ENCODE data around the gene MLX. TPM values are rescaled to one million over a fixed set of nuclear protein-coding genes. Genes with fewer than 3 reads are reported as not detected.

The MLX gene, protein sequence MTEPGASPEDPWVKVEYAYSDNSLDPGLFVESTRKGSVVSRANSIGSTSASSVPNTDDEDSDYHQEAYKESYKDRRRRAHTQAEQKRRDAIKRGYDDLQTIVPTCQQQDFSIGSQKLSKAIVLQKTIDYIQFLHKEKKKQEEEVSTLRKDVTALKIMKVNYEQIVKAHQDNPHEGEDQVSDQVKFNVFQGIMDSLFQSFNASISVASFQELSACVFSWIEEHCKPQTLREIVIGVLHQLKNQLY
- 10 to 100 TPM; 51.3 to 55.3 TPM for total RNA-seq
- long read RNA-seq, transcript MLX-203 (8 exons, 2,428 nt) = major isoform, 70 of 106 reads
- long read RNA-seq, transcript MLX-201 (8 exons, 2,586 nt) = minor isoform, 9 of 106 reads
- long read RNA-seq, transcript MLX-202 (7 exons, 2,334 nt) = minor isoform, 18 of 106 reads
- long read RNA-seq, partial matches to known transcripts = 1 of 106 reads
- long read RNA-seq, other reads (novel, unspliced or antisense) = 7 of 106 reads

GRCh38 chr17:42566883-42567573 is at the start of gene MLX:
MLX (plus strand) TSS chr17:42567100; CDS start chr17:42567125, 25 bp downstream.
- DNase-seq (peak; percentile 98), ATAC-seq (peak; percentile 87 to 91)
- intact Hi-C loops (cut with DNase I) = no loop called here

DNA sequence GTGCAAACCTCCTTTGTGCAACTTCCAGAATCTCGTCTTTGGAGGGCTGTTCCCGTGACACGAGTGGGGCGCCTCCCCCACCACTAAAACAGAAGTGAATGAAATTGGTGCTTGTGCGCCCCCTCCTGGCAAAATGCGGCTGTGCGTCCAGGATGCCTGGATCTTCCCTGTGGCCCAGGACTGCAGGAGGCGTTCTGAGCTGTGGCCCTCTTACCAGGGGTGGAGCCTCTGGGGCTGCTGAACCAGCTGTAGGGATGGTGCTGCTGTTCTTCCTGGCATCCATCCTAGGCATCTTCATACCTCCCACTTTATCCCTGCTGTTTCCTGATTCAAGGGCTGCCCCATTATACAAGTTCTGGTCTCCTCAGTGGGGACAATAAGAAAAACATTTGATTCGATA is 49.4 kb upstream of the MLX start:
- peak; percentile 25 to 76 for ATAC-seq
- intact Hi-C loops (cut with DNase I) = loop anchor here (5.0 to 10.0 kb wide), 4 partner anchors 63 to 203 kb away; partner anchors contain the start of genes ATP6V0A1 (in 1 of the 2) and CAVIN1 (in 1 of the 2)
- DNase-seq = peak; percentile 87

DNA sequence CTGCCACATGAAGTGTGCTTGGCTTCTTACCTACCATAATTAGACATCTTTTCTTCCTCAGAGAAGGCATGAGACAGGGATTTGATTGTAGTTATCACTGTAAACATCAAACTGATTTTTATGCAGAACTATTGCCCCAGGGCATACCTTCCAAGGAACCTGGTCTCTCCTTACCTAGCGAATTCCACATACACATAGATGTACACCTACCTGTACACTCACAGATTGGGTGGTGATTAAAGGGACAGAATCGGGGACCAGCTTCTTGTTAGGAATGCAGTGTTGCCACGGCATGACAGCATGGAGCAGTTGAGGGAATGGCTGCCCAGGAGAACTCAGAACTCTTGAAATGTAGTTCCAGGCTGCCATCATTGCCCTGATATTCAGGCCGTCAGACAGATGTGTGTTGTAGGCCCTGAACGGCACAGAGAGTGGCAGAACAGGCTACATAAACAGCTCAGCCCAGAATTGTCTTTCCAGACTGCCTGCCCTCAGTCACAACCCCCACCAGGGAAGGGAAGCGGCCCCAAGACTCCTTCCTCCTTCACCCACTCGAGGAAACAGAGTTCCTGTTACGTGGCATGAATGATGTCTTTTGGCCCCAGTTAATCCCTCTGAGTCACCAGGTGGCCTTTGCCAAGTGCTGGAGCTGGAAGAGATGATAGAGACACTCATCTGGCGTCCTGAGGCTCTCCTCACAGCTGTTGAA is 48.7 kb upstream of the MLX start:
- intact Hi-C loops (cut with DNase I) = loop anchor here (5.0 to 10.0 kb wide), 4 partner anchors 63 to 203 kb away; partner anchors contain the start of genes ATP6V0A1 (in 1 of the 2) and CAVIN1 (in 1 of the 2)
- ATAC-seq = peak; percentile 48 to 71
- peak; percentile 90 for DNase-seq

DNA sequence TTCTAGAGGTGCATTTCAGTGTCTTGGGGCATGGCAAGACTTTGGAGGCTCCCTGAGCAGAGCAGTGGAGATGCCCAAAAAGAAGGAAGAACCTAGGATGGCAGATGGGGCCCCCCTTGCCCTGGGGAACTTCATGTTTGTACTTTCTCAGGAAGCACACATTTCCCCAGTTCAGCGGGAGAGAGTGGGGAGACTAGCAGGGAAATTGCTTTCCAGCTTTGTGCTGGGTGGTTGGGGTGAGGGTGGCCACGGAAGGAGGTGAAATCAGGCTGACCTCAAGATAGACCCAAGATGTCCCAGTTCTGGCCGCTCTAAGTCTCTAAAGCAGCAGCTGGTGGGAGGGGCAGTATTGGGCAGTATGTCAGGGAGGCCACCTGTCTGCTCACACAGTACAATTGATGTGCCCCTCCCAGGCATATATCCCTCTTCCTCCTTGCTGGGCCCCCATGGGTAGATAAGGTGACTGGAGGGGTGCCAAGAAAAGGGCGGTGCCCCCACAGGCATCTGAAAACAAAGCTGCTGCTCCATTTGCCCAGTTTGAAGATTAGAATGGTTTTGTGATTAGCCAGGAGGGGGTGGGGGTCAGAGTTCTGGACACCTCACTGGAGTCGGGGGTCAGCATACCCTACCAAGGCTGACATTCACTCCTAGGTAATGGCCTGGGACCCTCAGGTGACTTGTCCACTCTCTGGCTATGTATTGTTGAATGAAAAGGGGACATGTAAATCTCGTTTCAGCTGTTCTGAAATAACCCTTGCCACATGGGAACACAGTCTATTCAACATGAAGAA is 48.0 kb upstream of the MLX start:
- ATAC-seq = peak; percentile 4 to 26
- DNase-seq = peak; percentile 81
- intact Hi-C loops (cut with DNase I) = loop anchor here (5.0 to 10.0 kb wide), 4 partner anchors 64 to 204 kb away; partner anchors contain the start of genes ATP6V0A1 (in 1 of the 2) and CAVIN1 (in 1 of the 2)

DNA sequence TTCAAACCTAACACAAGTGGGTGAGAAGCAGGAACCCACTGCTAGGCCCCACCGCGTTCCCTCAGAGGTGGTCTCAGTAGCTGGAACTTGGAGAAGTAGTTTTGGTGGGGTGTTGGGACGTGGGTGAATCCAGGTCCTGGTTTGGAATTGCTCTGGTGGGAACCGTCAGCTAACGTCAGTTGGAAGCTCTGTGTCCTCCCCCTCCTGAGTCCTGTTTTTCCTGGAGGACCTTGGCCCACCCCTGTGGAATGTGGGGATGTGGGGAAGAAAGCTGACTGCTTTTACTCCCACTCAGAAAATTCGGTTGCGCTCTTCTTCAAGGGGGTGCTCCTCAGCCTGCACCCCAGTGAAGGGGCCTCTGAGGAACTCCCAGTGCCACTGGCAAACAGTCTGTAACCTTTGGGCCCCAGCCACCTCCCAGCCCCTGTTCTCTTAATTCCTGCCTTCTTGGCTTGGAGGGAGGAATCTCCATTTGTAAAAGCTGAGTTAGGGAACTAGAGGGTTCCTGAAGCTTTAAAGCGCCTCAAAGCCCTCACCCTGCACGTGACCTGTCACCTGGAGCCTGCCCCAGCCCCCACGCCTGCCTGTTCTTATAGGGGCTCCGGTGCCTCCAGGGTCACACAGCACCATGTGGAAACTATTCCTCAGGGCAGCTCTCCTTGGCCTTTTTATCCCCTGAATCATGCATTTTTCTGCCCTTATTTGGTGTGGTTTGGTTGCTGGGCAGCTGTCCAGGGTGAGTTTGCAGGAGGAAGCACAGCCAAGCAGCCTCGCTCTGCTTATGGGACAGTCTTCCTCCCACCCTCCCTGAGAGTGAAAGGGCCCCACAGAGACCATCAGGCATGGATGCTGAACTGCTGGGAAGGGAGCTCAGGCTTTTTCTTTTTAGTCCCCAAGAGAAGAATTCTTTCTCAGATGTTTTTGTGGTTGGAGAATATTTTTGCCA is 47.1 kb upstream of the MLX start:
- ATAC-seq (peak; percentile 70 to 75), DNase-seq (peak; percentile 93)
- intact Hi-C loops (cut with DNase I) = loop anchor here (5.0 to 10.0 kb wide), 5 partner anchors 65 to 205 kb away; partner anchors contain the start of genes CAVIN1 (in 2 of the 2) and ATP6V0A1 (in 1 of the 2)

DNA sequence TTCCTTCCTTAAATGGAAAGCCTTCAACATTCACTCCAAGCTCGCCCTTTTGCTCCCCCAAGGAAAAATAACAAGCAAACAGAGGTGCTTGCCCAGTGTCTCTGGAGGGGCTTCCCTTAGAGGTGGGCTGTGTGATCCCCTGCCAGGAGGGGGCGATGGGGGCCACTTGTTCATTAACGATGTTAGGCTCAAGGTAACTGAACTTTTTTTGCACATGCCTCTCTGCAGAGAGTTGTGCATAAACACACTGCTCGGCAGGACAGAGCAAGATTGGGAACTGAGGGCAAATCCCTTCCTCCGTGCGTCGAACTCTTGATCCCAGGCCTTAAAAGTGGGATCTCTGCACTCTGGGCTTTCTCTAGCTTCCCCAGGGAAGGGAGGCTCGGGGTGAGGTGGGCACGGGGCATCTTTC is 46.4 kb upstream of the MLX start:
- DNase-seq = no peak

DNA sequence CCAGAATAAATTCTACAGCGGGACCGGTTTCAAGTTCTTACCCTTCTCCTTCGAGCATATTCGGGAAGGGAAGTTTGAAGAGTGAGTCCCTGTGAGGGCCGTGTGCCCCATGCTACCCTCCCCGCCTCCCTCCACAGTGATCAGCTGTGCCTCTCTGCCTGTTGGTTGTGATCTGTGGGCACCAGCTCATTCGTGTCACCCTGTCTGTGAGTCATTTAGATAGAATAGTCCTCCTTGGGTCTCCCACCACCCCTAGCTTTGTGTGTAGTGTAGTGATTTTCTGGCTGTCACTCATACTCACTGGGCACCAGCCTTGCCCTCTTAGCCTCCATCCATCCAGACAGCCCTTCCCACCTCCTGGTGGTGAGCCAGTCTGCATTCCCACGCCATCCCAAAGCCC is 45.9 kb upstream of the MLX start:
- ATAC-seq (no peak), DNase-seq (no peak)
- intact Hi-C loops (cut with DNase I) = loop anchor here in 1 of 2 donors (10.0 kb wide), 1 partner anchor 96 kb away; the partner anchor contains the start of gene CAVIN1

More for the DNA sequence above, 46.4 kb upstream of the MLX start:
- intact Hi-C loops (cut with DNase I) = loop anchor here in 1 of 2 donors (10.0 kb wide), 1 partner anchor 96 kb away; the partner anchor contains the start of gene CAVIN1
- no peak for ATAC-seq

GRCh38 chr17:42521666-42522262 is 45.1 kb upstream of the MLX start:
- DNase-seq = no peak
- intact Hi-C loops (cut with DNase I) = loop anchor here in 1 of 2 donors (10.0 kb wide), 1 partner anchor 97 kb away; the partner anchor contains the start of gene CAVIN1
- no peak for ATAC-seq

DNA sequence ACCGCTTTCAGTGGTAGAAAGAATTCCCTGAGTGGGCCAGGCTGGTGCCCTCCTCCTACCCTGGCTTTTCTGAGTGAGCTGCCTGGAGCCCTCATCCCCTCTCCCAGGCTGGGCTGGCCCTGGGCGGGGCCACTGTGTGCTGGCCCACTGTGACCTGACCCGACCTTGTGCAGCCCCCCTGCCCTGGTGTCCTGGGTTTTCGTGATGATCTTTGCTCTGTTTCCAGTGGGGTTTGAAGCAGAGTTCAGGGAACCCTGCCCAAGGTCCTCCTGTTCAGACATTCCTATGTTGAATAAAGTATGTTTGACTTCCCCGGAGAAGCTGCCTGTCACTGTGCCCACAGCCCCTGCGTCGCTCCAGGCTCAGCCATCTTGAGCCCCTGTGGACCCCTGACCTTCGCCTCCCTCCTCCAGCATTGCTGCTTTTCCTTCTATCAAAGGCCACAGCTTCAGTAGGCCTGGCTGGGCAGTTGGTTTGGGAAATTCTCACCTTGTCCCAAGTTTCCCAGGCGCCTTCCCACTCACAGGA is 44.6 kb upstream of the MLX start:
- ATAC-seq (no peak), DNase-seq (no peak)
- intact Hi-C loops (cut with DNase I) = loop anchor here in 1 of 2 donors (10.0 kb wide), 1 partner anchor 98 kb away; the partner anchor contains the start of gene CAVIN1

DNA sequence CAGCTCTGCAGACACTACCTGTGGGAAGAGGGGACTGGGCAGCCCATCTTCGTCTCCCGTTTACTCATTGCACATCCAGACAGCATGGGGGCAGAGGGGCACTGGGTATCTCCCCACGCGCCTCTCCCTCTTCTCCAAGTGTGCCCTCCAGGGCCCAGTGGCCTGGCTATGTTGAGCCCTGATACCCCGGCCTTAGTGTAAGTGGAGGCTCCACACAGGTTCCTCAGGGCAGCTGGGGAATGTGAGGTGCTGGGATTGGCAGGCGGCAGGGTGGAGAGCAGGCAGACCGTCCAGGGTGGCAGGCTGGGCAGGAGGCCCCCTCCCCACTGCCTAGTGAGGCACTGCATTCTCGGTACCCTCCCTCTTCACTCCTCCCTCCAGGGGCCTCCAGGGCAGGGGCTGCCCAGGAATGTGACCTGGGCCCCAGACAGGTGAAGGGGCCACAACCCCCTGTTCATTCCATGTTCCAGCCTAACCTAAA is 44.1 kb upstream of the MLX start:
- intact Hi-C loops (cut with DNase I) = loop anchor here in 1 of 2 donors (10.0 kb wide), 1 partner anchor 98 kb away; the partner anchor contains the start of gene CAVIN1
- ATAC-seq (no peak), DNase-seq (no peak)

GRCh38 chr17:42525221-42525620 is 41.7 kb upstream of the MLX start:
- intact Hi-C loops (cut with DNase I) = loop anchor here (5.0 to 10.0 kb wide), 2 partner anchors 100 to 203 kb away; partner anchors contain the start of gene CAVIN1 (in 1 of the 2)
- ATAC-seq (no peak), DNase-seq (no peak)

DNA sequence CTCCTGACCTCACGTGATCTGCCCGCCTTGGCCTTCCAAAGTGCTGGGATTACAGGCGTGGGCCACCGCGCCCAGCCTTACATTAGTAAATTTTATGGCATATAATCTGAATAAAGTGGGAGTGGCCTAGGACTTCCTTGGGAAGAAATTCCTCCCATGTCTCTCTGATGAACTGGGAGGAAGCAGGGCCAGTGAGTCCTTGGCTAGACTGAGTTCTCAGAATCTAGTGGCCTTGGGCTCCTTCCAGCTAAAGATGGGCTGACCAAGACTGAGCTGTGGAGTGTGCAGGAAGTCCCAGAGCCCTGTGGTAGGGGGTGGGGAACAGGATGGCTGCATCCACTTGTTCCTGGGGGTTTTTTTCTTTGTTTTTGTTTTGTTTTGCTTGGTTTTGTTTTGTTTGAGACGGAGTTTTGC is 40.9 kb upstream of the MLX start:
- DNase-seq (no peak), ATAC-seq (peak; percentile 67 to 68)
- intact Hi-C loops (cut with DNase I) = loop anchor here (5.0 to 10.0 kb wide), 2 partner anchors 101 to 204 kb away; partner anchors contain the start of gene CAVIN1 (in 1 of the 2)

- no peak for ATAC-seq
- DNase-seq = no peak
- intact Hi-C loops (cut with DNase I) = loop anchor here (5.0 to 10.0 kb wide), 2 partner anchors 103 to 206 kb away; partner anchors contain the start of gene CAVIN1 (in 1 of the 2)
These were observed 39.0 kb upstream of the MLX start for GRCh38 chr17:42527932-42528331.

GRCh38 chr17:42529061-42529460 is 37.8 kb upstream of the MLX start:
- no peak for ATAC-seq
- intact Hi-C loops (cut with DNase I) = loop anchor here (5.0 to 10.0 kb wide), 2 partner anchors 104 to 207 kb away; partner anchors contain the start of gene CAVIN1 (in 1 of the 2)

GRCh38 chr17:42530952-42531454 is 35.9 kb upstream of the MLX start:
- intact Hi-C loops (cut with DNase I) = no loop called here
- ATAC-seq = no peak
- no peak for DNase-seq

More at GRCh38 chr17:42529061-42529460, 37.8 kb upstream of the MLX start:
- no peak for DNase-seq

Data from left cardiac atrium (tissue), 4 donors.